SK-N-MC (cell line): ENCODE results near the gene INSIG2.

Experiments
- EZH2 ChIP-seq: fragments of 200-600 bp; sonication (generic); IDR thresholded peaks from one replicate; pipeline ENCODE4 v1.6.1; 2017; ENCODE audit warnings: antibody characterized with exemption
- FOXP2 ChIP-seq: optimal IDR thresholded peaks from 2 replicates; pipeline ENCODE3; 2011; ENCODE audit warnings: mild to moderate bottlenecking, moderate library complexity; ENCODE audit not compliant: insufficient read depth; ENCODE audit errors: extremely low read length, control extremely low read depth
- POLR2AphosphoS5 ChIP-seq: IDR thresholded peaks from 2 replicates; pipeline ENCODE4 v1.6.1; 2012; ENCODE audit warnings: mild to moderate bottlenecking, low read depth, low read length, borderline replicate concordance

DNA sequence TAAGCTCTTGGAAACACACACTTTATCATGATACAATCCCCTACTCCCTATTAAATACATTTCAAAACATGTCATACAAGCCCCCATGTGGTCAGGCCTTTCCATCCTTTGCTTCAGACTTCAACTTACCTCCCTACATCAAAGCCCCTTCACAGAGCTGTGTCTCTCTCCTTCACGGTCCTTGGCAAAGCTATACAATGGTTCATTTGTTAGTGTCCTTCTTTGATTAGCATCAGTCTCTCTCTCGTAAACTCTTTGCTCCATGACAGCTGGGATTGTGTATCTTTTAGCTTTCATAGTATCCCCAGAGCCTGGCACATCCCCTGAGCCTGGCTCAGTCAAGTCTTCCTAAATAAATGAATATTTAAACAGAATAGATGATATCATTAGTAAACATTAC is 25.6 kb upstream of the INSIG2 start:
- no peak for TF ChIP-seq EZH2
- TF ChIP-seq POLR2AphosphoS5: no peak
- no peak for TF ChIP-seq FOXP2
